Activated T-helper 1 cell treated with anti-CD3 and anti-CD28 coated beads, Interleukin-2, amount 50 U/mL, for 16 hours (primary cell): ENCODE results near the gene ZSCAN4.

Experiments used
- DNase-seq, 2 donors: peaks; one replicate each; pipeline ENCODE4 v3.0.0-alpha.2; 2020; ENCODE audit warnings: low read depth in 1 of 2, low spot score in 1 of 2

ZSCAN4 gene, protein sequence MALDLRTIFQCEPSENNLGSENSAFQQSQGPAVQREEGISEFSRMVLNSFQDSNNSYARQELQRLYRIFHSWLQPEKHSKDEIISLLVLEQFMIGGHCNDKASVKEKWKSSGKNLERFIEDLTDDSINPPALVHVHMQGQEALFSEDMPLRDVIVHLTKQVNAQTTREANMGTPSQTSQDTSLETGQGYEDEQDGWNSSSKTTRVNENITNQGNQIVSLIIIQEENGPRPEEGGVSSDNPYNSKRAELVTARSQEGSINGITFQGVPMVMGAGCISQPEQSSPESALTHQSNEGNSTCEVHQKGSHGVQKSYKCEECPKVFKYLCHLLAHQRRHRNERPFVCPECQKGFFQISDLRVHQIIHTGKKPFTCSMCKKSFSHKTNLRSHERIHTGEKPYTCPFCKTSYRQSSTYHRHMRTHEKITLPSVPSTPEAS

DNA sequence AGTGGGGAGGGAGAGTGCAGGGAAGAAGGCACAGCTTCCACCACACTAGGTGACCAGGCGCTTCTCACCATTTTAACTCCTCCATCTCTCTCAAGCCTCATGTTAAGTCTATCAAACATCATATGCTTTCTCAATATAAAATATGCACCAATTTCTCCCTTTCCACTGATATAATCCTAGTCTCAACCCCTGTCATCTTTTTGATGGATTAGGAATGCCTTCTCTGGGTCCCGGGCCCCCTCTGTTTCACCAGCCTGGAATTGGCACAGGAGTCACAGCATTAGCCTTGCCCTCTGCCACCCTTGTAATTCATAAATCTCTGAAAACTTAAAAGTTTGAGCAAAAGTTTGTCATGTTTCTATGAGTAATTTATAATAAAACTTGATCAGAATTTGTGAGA is at the start of gene ZSCAN4:
Gene ZSCAN4, plus strand, starts transcription at position 301 of the 400 bp plus-strand sequence. CDS start 7,211 bp downstream, outside the sequence.
- DNase-seq: no peak

DNA sequence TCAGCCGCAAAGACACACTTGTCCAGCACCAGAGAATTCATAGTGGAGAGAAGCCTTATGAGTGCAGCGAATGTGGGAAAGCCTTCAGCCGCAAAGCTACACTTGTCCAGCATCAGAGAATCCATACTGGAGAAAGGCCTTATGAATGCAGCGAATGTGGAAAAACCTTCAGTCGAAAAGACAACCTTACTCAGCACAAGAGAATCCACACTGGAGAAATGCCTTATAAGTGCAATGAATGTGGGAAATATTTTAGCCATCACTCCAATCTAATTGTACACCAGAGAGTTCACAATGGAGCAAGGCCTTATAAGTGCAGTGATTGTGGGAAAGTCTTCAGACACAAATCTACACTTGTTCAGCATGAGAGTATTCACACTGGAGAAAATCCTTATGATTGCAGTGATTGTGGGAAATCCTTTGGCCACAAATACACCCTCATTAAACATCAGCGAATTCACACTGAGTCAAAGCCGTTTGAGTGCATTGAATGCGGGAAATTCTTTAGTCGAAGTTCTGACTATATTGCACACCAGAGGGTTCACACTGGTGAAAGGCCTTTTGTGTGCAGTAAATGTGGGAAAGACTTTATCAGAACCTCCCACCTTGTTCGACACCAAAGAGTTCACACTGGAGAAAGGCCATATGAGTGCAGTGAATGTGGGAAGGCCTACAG is 47.9 kb upstream of the ZSCAN4 start:
- DNase-seq: no peak

DNA sequence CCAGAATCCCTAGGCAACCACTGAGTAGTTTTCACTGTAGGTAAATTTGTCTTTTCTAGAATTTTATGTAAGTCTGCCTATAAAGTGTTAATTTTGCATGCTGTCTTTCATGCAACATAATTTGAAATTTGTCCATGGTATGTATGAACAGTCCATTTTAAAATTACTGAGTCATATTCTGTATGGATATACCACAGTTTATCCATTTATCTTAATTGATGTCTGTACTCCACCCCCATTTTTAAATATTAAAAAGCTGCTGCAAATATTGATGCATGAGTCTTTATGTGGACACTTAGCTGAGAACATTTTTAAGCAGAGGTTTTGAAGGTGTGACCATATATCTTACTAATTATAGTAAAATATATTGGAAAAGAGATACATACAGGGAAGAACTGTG is 45.6 kb upstream of the ZSCAN4 start:
- DNase-seq: no peak

DNA sequence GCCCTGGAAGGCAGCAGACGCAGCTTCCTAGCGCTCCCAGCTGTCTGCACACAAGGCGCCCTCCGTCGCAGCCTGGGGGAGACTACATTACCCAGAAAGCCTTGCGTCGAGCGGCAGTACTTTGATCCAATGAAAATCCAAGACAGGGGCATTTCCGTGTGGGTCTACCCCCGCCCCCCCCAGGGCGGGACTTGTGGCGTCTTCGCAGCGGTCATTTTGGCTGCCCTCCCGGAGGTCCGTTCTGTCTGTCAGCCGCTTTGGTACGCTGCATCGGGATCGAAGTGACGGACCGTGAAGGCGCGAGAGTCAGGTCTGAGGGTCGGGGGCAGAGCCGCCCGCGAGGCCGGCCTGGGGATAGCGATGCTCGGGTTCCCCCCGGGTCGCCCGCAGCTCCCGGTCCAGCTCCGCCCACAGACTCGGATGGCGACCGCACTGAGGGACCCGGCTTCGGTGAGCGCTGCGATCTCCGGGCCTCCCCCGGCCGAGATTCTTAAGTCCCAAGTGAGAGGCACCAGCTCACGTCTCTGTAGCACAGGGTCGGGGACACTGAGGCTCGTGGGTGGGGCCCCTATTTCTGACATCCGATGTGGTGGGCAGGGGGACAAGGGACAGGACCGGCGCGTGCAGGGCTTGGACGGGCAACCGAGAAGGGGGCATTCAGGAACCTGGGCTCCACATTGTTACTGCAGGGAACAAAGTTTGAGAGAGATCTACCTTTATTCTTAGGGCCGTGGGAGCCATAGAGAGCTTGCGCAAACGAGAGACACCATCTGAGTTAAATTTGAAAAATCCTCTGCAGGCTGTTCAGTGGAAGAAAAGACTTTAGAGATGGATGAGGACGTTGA is 35.5 kb upstream of the ZSCAN4 start, which contains the start of gene ZNF211:
Gene ZNF211, plus strand, starts transcription at position 182 of the 845 bp plus-strand sequence. Its CDS starts 179 bp downstream, at position 361.
- DNase-seq: peak; percentile 68 to 78

DNA sequence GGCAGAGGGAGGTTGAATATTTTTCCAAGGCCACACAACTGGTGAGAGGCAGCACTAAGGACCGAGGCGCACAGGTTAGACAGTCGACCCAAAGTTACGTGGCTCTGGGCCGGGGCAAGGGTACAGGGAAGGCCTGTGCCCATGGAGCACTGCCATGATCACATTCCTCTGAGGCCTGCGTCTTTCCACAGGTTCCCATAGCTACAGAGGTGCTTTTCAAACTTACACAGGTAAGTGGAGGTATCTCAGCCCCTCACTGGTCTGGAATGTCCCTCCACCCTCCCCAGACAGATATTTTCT is 35.0 kb upstream of the ZSCAN4 start:
- DNase-seq: no peak

DNA sequence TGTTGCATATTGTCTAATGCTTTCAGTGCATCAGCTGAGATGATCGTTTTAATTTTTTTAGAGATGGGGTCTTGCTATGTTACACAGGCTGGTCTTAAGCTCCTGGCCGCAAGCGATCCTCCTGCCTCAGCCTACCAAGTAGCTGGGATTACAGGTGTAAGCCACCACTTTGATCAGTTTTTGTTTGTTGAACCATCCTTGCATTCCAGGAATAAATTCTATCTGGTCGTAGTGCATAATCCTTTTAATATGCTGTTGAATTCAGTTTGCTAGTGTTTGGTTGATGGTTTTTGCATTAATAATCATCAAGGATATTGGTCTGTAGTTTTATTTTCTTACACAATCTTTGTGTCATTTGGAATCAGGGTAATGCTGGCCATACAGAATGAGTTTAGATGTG is 31.4 kb upstream of the ZSCAN4 start:
- DNase-seq: no peak

DNA sequence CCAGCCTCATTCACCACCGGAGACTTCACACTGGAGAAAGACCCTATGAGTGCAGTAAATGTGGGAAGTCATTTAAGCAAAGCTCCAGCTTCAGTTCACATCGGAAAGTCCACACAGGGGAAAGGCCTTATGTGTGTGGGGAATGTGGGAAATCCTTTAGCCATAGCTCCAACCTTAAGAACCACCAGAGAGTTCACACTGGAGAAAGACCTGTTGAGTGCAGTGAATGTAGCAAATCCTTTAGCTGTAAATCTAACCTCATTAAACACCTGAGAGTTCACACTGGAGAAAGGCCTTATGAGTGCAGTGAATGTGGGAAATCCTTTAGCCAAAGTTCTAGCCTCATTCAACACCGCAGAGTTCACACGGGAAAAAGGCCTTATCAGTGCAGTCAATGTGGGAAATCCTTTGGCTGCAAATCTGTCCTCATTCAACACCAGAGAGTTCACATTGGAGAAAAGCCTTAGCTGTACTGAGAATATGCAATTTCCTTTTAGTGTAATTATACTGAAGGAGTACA is 27.0 kb upstream of the ZSCAN4 start:
- DNase-seq: no peak

DNA sequence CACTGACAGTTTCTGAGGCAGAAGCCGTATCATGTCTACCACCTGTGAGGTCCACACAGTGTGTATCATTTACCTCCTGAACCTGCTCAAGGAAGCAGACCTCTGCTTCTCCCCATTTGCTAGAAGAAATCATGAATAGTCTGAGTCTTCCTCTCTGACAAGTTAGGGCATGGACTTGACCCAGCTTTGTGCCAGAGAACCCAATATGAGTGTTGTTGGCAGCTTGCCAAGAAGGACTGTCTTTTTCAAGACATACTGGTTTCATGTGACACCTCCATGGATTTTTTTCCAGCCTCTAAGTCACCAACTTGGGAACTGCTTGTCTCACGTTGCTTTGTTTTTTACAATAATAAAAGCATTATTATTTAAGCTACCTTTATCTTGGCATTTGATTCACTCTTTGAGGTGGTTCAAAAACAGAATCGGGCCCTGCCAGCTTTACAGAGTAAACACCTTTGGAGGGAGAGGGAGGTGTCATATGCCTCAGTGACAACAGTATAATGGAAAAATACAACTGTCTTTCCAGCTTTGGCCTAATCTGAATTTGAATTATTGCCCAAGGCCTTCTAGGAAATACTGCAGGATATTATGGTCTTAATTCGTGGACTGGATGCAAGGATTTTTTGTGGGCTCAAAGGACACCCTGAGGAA is 26.2 kb upstream of the ZSCAN4 start:
- no peak for DNase-seq

DNA sequence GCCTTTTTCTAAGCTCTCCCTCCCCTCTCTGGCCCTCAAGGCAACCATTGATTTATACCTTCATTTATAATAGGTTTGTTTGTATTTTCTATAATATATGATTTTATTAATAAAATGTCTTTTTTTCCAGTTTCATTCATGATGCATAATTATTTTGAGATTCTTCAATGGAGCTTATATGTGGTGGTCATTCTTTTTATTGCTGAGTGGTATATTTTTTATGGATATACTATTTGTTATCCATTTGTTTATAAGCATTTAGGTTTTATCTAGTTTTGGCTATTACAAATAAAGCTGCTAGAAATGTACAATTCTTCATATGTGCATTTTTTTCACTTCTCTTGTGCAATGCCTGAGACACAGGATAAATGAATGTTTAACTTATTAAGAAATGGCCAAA is 25.0 kb upstream of the ZSCAN4 start:
- DNase-seq: no peak

DNA sequence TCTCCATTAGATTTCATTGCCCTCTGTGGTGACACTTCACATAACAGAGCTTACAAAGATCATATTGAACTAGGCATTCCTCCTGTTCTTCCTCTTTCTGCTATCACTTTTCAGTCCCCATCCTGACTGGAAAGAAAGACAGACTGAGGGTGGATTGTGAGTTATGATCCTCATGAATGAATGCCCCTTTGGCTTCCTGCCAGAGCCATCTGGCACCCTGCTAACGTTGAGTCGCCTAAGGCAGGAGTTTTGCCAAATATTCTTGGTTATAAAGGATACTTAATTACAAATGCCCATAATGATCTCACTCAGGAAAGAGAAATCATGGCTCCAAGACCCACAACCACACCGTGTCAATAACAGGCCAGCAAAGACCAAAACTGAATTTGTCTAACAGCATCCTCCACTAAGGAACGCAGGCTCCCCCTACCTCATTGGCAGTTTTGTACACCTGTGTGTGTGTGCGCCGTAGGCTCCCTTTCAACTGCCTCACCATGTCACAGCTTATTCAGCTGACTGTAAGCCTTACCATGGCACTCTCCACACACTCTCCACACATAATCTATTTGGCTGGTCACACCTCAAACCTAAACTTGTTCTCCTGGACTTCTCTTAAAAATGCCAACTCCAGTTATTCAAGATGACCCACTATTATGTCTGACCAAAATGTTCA is 20.3 kb upstream of the ZSCAN4 start:
- no peak for DNase-seq

DNA sequence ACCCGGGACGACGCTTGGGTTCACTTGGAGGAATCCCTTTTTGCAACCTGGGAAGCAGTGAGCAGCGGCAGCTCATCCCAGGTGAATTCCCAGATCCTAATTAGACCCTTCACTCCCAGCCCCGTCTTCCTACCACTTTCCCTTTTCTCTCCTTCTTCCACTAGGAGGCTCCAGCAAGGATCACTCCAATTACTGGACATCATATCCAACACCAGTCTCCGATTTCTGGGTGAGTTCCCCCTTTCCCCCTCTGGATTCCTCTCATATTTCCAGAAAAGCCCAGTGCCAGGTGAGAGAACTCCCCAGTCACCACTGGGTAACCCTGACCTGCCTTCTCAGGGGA is 17.1 kb upstream of the ZSCAN4 start:
- no peak for DNase-seq

DNA sequence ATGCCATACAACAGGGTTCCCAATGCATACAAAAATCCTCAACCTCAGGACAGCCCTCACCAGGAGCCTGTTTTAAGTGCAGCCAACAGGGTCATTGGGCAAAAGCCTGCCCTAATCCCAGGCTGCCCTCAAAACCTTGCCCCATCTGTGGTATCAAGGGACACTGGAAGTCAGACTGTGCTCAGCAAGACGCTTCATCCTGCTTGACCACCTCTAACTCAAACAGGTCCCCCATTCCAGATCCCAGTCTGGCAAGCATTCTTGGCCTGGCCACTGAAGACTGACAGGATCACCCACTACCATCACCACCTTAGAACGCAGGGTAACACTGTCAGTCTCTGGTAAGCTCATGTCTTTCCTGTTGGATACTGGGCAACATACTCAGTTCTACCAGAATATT is 15.0 kb upstream of the ZSCAN4 start:
- no peak for DNase-seq

DNA sequence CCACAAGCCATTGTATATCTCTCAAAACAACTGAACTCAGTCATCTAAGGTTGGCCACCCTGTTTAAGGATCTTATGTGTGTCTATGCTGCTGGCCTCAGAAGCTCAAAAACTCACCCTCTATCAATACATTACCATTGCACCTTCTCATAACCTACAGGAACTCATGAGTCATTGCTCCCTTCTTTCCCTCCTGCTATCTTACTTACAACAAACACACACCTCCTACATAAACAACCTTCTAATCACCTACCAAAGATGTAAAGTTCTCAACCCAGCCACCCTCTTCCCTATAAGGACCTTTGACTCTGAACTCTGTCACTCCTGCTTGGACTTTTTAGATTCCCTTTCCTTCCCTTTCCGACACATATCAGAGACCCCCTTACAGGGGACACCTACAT is 13.3 kb upstream of the ZSCAN4 start:
- no peak for DNase-seq

DNA sequence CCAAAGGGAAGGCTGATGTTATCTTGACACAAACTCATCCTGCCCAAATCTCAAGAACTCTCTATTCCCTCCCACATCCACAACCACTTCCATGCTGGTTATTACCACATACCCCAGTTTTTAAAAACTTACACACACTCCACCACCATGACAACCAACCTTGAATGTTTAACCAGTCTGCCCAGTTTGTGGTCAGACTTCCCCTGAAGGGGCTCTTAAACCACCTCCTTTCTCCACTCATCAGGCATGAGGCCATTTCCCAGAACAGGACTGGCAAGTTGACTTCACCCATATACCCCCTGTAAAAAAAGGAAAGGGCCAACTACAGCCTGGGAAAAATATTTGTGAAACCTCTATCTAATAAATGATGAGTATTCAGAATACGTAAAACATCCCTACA is 12.4 kb upstream of the ZSCAN4 start:
- DNase-seq: no peak

DNA sequence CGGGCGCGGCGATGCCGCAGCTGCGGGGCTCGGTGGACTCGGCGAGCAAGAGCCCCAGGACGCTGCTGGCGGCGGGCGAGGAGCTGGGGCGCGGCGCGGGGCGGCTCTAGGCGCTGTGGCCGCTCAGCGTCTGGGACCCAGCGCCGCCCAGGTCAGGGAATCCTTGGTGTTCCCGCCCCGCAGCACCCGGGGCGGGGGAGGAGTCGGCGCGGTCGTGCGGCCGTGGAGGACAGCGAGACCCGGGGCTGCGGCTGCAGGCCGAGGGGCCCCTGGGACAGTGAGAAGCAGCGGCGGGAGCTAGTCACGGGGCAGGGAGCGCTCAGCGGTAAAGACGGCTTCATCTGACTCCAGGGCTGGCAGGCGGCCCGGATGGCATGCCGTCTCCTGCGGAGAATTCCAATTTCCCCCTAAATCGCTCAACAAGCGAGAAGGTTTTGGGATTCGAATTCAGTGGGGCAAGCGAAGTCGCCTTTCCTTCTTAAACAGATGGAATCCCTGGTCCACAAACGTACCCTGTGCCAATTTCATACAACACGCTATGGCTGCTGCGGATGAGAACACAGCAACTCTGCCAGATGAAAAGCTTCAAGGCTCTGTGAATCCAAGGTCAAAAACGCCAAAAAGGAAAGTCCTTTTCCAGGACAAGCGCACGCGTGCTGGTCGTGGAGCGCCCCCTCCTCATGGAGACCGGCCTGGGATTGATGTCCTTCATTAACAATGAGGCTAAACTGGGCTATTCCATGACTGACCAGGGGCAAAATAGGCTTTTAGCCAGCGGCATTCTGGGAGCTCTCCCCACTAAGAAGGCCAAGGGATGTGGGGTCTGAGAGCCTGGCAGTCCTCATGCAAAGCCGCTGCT is 4.2 kb upstream of the ZSCAN4 start:
- no peak for DNase-seq

DNA sequence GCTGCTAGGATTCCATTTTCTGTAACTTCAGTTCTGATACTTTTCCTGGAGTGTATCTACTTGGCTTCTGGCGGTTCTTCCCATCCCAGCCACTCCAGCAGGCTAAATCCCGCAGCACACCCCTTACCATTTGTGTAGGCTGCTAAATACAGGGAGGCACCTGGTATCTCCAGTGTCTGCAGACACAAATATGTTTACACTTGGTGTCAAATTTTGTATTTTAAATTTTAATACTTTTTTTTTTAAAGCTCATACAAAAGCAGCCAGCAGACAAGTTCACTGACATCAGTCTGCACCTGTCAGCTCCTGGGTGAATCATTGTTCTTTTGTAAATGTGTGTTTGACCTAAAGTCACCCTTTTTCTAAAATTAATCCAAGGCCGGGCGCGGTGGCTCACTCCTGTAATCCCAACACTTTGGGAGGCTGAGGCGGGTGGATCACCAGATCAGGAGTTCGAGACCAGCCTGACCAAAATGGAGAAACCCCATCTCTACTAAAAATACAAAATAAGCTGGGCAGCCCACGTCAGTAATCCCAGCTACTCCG is 3.4 kb upstream of the ZSCAN4 start:
- DNase-seq: no peak

DNA sequence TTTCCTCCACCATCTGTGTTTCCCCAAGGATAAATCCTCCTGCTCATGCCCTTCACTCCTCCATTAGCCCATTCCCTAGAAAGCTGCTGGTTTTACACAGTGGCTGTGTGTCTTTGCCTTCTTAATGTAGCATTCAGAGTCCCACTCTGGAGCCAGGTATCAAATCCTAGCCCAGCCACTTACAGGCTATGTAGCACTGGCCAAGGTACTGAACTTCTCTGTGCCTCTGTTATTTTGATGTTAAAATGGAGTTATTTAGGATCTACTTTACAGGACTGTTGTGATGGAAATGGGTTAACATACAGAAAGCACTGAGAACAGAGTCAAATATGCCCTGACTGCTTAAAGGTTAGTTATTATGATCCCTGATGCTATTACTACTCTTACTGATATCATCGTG is 1.5 kb upstream of the ZSCAN4 start:
- no peak for DNase-seq

DNA sequence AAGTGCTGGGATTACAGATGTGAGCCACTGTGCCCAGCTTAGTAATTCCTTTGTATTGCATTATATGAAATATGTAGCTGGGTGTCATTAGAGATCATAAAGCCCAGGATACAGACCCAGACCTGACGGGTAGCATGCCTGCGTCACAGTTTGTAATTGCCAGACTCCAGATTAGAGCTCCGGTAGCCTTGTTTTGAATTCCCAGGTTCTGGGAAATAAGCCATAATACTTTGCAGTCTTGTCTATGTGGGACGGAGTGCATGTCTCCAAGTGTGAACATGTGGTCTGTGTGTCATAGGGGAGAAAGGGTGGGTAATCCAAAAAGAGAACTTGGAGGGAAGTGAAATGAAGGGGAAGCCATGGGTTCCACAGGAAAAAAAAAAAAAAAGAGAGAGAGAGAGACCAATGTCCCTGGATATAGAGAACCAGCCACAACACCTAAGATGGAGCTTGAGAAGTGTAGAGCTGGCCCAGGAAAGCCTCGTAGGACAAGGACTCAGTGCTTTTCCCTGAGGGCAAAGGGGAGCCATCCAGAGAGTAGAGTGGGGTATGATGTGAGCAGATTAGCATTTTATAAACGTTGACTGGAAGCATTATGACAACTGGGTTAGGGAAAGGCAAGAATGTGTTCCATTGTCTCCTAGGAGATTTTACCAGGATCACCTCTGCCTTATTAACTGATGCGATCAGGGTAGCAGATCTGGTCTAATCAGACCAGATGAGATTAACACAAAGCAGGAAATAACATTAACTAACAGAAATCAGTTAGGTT is 2.6 kb downstream of the ZSCAN4 start:
- no peak for DNase-seq

DNA sequence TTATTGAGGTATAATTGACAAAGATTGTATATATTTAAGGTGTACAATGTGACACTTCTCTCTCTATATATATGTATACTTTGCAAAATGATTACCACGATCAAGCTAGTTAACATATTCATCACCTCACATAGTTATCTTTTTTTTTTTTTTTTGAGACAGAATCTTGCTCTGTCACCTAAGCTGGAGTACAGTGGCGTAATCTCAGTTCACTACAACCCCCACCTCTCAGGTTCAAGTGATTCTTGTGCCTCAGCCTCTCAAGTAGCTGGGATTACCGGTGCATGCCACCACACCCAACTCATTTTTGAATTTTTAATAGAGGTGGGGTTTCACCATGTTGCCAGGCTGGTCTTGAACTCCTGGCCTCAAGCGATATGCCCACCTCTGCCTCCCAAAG is 3.7 kb downstream of the ZSCAN4 start:
- DNase-seq: no peak
